ENCODE data around the gene SERBP1. TPM values are rescaled to one million over a fixed set of nuclear protein-coding genes. Genes with fewer than 3 reads are reported as not detected.

Gene SERBP1
- total RNA-seq, 2 experiments from 2014 or later = 270 to 410 TPM

GRCh38 chr1:67371681-67372080, 58.5 kb downstream of the SERBP1 start:
- ChIA-PET CTCF (ENCODE audit: unreplicated experiment) (no interaction called here), POLR2A (interaction anchor here (0.6 to 1.1 kb wide), 2 partner anchors 85 to 130 kb away, joined by 3 to 4 read pairs; no protein-coding TSS in a partner anchor)
- DNase-seq (ENCODE audit: low spot score) = no peak
- Histone ChIP-seq H3K4me3 (ENCODE audit: low read depth, low read length, poor library complexity, severe bottlenecking) (no peak overlapping the region), H3K4me1 (ENCODE audit: insufficient read depth, low read length, poor library complexity, severe bottlenecking) (no peaks in the 10 kb centered on the region), H3K9me2 (ENCODE audit: insufficient read depth, low read length) (no peaks in the 10 kb centered on the region), H3K4me2 (ENCODE audit: low read length) (no peak overlapping the region), H2AFZ (ENCODE audit: low read length) (no peak overlapping the region), H3K27ac (ENCODE audit: low read depth, low read length, poor library complexity, severe bottlenecking) (no peak overlapping the region), H3K9me3 (ENCODE audit: low read length) (no peaks in the 10 kb centered on the region), H4K20me1 (ENCODE audit: insufficient read depth, low read length) (no peaks in the 10 kb centered on the region), H3K36me3 (ENCODE audit: insufficient read depth, low read length) (no peaks in the 10 kb centered on the region), H3K79me2 (ENCODE audit: insufficient read depth, low read depth, low read length) (no peaks in the 10 kb centered on the region)
- TF ChIP-seq EZH2phosphoT487 (IDR thresholded peaks at IDR 0.05; ENCODE audit: borderline replicate concordance, low read depth, low read length) (no peak), CTCF (conservative IDR thresholded peaks at IDR 0.05; ENCODE audit: low read length) (no peak)
- no TSS peak for BruUV-seq (replicated peaks)
- intact Hi-C loops (cut with micrococcal nuclease; ENCODE audit: unreplicated experiment) = no loop called here

GRCh38 chr1:67371043-67371442, 59.2 kb downstream of the SERBP1 start:
- POLR2A ChIA-PET = interaction anchor here (0.6 kb wide), 1 partner anchor 85 kb away, joined by 4 read pairs; no protein-coding TSS in a partner anchor
- Histone ChIP-seq H3K9me2 (ENCODE audit: insufficient read depth, low read length) (no peaks in the 10 kb centered on the region), H3K4me1 (ENCODE audit: insufficient read depth, low read length, poor library complexity, severe bottlenecking) (no peaks in the 10 kb centered on the region), H3K9me3 (ENCODE audit: low read length) (no peaks in the 10 kb centered on the region), H2AFZ (ENCODE audit: low read length) (no peak overlapping the region), H3K4me2 (ENCODE audit: low read length) (no peak overlapping the region), H3K27ac (ENCODE audit: low read depth, low read length, poor library complexity, severe bottlenecking) (no peak overlapping the region), H3K79me2 (ENCODE audit: insufficient read depth, low read depth, low read length) (no peaks in the 10 kb centered on the region), H3K36me3 (ENCODE audit: insufficient read depth, low read length) (no peaks in the 10 kb centered on the region), H4K20me1 (ENCODE audit: insufficient read depth, low read length) (no peaks in the 10 kb centered on the region), H3K4me3 (ENCODE audit: low read depth, low read length, poor library complexity, severe bottlenecking) (no peak overlapping the region)
- intact Hi-C loops (cut with micrococcal nuclease; ENCODE audit: unreplicated experiment) = no loop called here
- TF ChIP-seq CTCF (conservative IDR thresholded peaks at IDR 0.05; ENCODE audit: low read length) (no peak), EZH2phosphoT487 (IDR thresholded peaks at IDR 0.05; ENCODE audit: borderline replicate concordance, low read depth, low read length) (no peak)
- BruUV-seq (replicated peaks) = no TSS peak
- CTCF ChIA-PET (ENCODE audit: unreplicated experiment) = no interaction called here
- DNase-seq (ENCODE audit: low spot score) = no peak

GRCh38 chr1:67368046-67368514, 62.1 kb downstream of the SERBP1 start:
- DNase-seq (ENCODE audit: low spot score) = no peak
- Histone ChIP-seq H3K9me3 (ENCODE audit: low read length) (no peaks in the 10 kb centered on the region), H3K27ac (ENCODE audit: low read depth, low read length, poor library complexity, severe bottlenecking) (no peak overlapping the region), H3K4me3 (ENCODE audit: low read depth, low read length, poor library complexity, severe bottlenecking) (no peak overlapping the region), H2AFZ (ENCODE audit: low read length) (no peak overlapping the region), H3K79me2 (ENCODE audit: insufficient read depth, low read depth, low read length) (no peaks in the 10 kb centered on the region), H3K4me1 (ENCODE audit: insufficient read depth, low read length, poor library complexity, severe bottlenecking) (no peaks in the 10 kb centered on the region), H3K36me3 (ENCODE audit: insufficient read depth, low read length) (no peaks in the 10 kb centered on the region), H4K20me1 (ENCODE audit: insufficient read depth, low read length) (no peaks in the 10 kb centered on the region), H3K9me2 (ENCODE audit: insufficient read depth, low read length) (no peaks in the 10 kb centered on the region), H3K4me2 (ENCODE audit: low read length) (no peak overlapping the region)
- ChIA-PET POLR2A (interaction anchor here (0.6 kb wide), 1 partner anchor 105 kb away, joined by 3 read pairs; no protein-coding TSS in a partner anchor), CTCF (ENCODE audit: unreplicated experiment) (interaction anchor here (0.6 kb wide), 1 partner anchor 158 kb away, joined by 3 read pairs; no protein-coding TSS in a partner anchor)
- intact Hi-C loops (cut with micrococcal nuclease; ENCODE audit: unreplicated experiment) = no loop called here
- TF ChIP-seq CTCF (conservative IDR thresholded peaks at IDR 0.05; ENCODE audit: low read length) (no peak), EZH2phosphoT487 (IDR thresholded peaks at IDR 0.05; ENCODE audit: borderline replicate concordance, low read depth, low read length) (no peak)
- no TSS peak for BruUV-seq (replicated peaks)
